Activated naive CD4-positive, alpha-beta T cell treated with anti-CD3 and anti-CD28 coated beads, Interleukin-2, amount 50 U/mL, for 24 hours (primary cell): Measurements from ENCODE around the gene CTNND2.

Experiments used
- H3K27ac Mint-ChIP-seq: one replicate; pipeline ENCODE4 v1.8.0; 2021; ENCODE audit warnings: mild to moderate bottlenecking, mixed read lengths
- H3K27me3 Mint-ChIP-seq: one replicate; pipeline ENCODE4 v1.8.0; 2021; ENCODE audit warnings: mixed read lengths
- H3K36me3 Mint-ChIP-seq: one replicate; pipeline ENCODE4 v1.8.0; 2021; ENCODE audit warnings: mixed read lengths
- H3K4me1 Mint-ChIP-seq: one replicate; pipeline ENCODE4 v1.8.0; 2021; ENCODE audit warnings: mixed read lengths
- H3K4me3 Mint-ChIP-seq: one replicate; pipeline ENCODE4 v1.8.0; 2021; ENCODE audit warnings: mild to moderate bottlenecking, mixed read lengths
- H3K9me3 Mint-ChIP-seq: one replicate; pipeline ENCODE4 v1.8.0; 2021; ENCODE audit warnings: mixed read lengths

Gene CTNND2

GRCh38 chr5:11815916-11816315 lies 88.3 kb downstream of the CTNND2 start:
- Mint-ChIP-seq H3K27me3 (no peaks in the 10 kb centered on the region), H3K9me3 (no peaks in the 10 kb centered on the region), H3K4me1 (no peaks in the 10 kb centered on the region), H3K27ac (no peak overlapping the region), H3K4me3 (no peak overlapping the region), H3K36me3 (no peaks in the 10 kb centered on the region)

DNA sequence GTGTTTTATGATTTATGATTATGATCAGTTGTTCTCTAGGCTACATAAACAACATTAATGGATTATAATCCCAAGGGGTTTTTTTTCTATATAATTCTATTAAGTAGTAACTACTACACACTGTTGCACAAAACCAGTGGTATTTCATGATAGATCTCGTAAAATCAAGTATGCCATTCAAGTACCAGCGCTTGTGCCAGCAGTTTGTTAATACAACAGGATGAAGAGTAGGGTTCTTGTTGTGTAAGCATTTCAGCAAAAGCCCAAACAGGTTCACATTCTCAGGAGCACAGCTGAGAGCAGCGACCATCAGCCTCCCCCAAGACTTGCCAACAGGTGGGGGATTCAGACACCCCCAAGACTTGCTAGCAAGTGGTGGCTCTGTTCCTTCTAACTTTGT lies 88.8 kb downstream of the CTNND2 start:
- Mint-ChIP-seq H3K4me1 (no peaks in the 10 kb centered on the region), H3K27me3 (no peaks in the 10 kb centered on the region), H3K27ac (no peak overlapping the region), H3K9me3 (no peaks in the 10 kb centered on the region), H3K4me3 (no peak overlapping the region), H3K36me3 (no peaks in the 10 kb centered on the region)

DNA sequence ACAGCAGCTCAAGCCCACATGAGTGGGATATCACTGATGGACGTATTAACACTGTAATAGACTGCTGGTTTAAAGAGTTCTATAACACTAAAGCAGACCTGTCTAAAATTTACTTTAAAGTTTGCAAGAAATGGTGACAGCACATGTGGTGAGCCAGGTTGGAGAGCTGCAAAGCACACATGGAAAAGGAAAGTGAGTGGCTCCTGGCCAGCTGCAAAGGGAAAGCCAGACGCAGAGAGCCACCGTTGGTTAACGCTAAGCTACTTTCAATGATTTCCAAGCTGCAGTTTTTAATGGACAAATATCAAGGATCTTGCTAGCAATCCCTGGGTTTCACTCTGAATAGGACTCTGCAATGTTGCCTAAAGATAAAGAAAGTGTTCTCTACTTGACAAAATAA lies 89.9 kb downstream of the CTNND2 start:
- H3K9me3 Mint-ChIP-seq: peaks cover 3% of the 10 kb centered on the region
- no peak overlapping the region for H3K27ac Mint-ChIP-seq
- H3K27me3 Mint-ChIP-seq: no peaks in the 10 kb centered on the region
- H3K4me3 Mint-ChIP-seq: no peak overlapping the region
- H3K4me1 Mint-ChIP-seq: no peaks in the 10 kb centered on the region
- H3K36me3 Mint-ChIP-seq: no peaks in the 10 kb centered on the region

- H3K9me3 Mint-ChIP-seq: peaks cover 4% of the 10 kb centered on the region
- H3K36me3 Mint-ChIP-seq: no peaks in the 10 kb centered on the region
- H3K4me1 Mint-ChIP-seq: no peaks in the 10 kb centered on the region
- H3K27me3 Mint-ChIP-seq: no peaks in the 10 kb centered on the region
- no peak overlapping the region for H3K27ac Mint-ChIP-seq
- H3K4me3 Mint-ChIP-seq: no peak overlapping the region
Observed at GRCh38 chr5:11809407-11809806, 94.8 kb downstream of the CTNND2 start.

GRCh38 chr5:11803436-11803835 lies 100.8 kb downstream of the CTNND2 start:
- H3K4me1 Mint-ChIP-seq: no peaks in the 10 kb centered on the region
- no peak overlapping the region for H3K27ac Mint-ChIP-seq
- H3K36me3 Mint-ChIP-seq: no peaks in the 10 kb centered on the region
- peaks cover 5% of the 10 kb centered on the region for H3K9me3 Mint-ChIP-seq
- H3K27me3 Mint-ChIP-seq: no peaks in the 10 kb centered on the region
- no peak overlapping the region for H3K4me3 Mint-ChIP-seq

GRCh38 chr5:11801061-11801460 lies 103.2 kb downstream of the CTNND2 start:
- no peak overlapping the region for H3K27ac Mint-ChIP-seq
- H3K27me3 Mint-ChIP-seq: no peaks in the 10 kb centered on the region
- H3K4me1 Mint-ChIP-seq: no peaks in the 10 kb centered on the region
- peaks cover 5% of the 10 kb centered on the region for H3K9me3 Mint-ChIP-seq
- H3K4me3 Mint-ChIP-seq: no peak overlapping the region
- no peaks in the 10 kb centered on the region for H3K36me3 Mint-ChIP-seq

DNA sequence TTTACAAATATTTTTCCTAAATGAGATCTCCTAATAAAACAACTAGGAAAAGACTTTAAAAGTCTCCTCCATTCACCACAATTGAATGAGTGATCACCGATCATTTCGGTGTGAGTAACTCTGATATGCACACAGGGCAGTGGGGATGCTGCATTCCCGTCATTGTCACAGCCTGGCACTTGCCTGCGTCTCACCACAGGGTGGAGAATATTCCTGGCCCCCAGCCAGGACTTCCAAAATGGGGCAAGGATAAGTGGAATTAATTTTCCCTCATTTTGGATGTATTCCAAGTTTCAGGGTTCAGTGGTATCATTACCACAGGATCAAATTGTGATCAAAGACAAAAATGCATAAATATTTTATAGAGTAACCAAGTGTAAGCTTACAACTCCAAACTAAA lies 107.1 kb downstream of the CTNND2 start:
- Mint-ChIP-seq H3K4me3 (no peak overlapping the region), H3K4me1 (no peaks in the 10 kb centered on the region), H3K27me3 (no peaks in the 10 kb centered on the region), H3K36me3 (no peaks in the 10 kb centered on the region), H3K9me3 (peaks cover 6% of the 10 kb centered on the region), H3K27ac (no peak overlapping the region)

DNA sequence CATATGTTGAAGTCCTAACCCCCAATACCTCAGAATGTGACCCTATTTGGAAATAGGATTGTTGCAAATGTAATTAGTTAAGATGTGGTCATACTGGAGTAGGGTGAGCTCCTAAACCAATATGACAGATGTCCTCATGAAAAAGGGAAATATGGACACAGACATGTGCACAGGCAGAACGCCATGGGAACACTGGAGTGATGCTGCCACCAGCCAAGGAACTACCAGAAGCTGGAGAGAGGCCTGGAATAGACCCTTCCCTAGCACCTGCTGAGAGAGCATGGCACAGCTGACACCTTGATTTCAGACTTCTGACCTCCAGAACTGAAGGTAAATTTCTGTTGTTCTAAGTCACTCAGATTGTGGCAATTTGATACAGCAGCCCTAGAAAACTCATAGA lies 110.8 kb downstream of the CTNND2 start:
- no peak overlapping the region for H3K4me3 Mint-ChIP-seq
- H3K27ac Mint-ChIP-seq: no peak overlapping the region
- H3K4me1 Mint-ChIP-seq: no peaks in the 10 kb centered on the region
- peaks cover 14% of the 10 kb centered on the region for H3K9me3 Mint-ChIP-seq
- no peaks in the 10 kb centered on the region for H3K27me3 Mint-ChIP-seq
- H3K36me3 Mint-ChIP-seq: no peaks in the 10 kb centered on the region

DNA sequence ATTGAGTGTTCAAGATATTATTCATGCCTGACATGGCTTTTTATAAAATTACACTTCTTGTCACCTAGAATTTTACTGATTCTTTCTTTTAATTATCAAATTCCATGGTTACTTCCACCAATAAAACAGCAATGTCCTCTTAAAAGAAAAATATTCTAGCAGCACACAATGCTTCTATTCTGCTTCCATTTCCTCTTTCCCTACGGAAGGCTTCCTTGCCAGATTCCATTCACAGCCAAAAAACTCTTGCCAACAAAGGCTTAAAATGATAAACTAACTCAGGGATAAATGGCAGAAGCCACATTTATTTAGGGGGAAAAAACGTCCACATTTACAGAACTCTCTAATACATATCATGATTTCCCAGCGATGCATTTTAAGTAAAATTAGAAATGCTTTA lies 111.6 kb downstream of the CTNND2 start:
- H3K27ac Mint-ChIP-seq: no peak overlapping the region
- no peaks in the 10 kb centered on the region for H3K27me3 Mint-ChIP-seq
- peaks cover 14% of the 10 kb centered on the region for H3K9me3 Mint-ChIP-seq
- H3K4me3 Mint-ChIP-seq: no peak overlapping the region
- no peaks in the 10 kb centered on the region for H3K36me3 Mint-ChIP-seq
- H3K4me1 Mint-ChIP-seq: no peaks in the 10 kb centered on the region

DNA sequence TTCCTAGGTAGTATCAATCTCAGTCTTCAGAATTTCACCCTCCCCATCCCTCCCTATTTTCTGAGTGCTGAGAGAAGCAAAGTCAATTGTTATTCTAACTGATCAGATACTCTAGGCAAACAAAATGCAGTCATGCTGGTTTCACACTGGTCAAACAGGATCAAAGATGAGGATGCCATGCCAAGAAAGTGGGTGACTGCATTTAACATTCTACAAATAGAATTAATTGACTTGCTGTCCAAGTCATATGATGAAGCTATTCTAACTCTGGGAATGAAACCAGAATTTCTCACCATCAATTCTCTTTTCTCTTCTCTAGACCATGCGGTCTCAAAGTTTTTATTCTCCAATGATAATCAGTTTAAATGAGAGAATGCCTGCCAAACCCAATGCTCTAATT lies 112.5 kb downstream of the CTNND2 start:
- H3K4me3 Mint-ChIP-seq: no peak overlapping the region
- no peaks in the 10 kb centered on the region for H3K36me3 Mint-ChIP-seq
- peaks cover 14% of the 10 kb centered on the region for H3K9me3 Mint-ChIP-seq
- H3K4me1 Mint-ChIP-seq: no peaks in the 10 kb centered on the region
- no peak overlapping the region for H3K27ac Mint-ChIP-seq
- H3K27me3 Mint-ChIP-seq: no peaks in the 10 kb centered on the region

DNA sequence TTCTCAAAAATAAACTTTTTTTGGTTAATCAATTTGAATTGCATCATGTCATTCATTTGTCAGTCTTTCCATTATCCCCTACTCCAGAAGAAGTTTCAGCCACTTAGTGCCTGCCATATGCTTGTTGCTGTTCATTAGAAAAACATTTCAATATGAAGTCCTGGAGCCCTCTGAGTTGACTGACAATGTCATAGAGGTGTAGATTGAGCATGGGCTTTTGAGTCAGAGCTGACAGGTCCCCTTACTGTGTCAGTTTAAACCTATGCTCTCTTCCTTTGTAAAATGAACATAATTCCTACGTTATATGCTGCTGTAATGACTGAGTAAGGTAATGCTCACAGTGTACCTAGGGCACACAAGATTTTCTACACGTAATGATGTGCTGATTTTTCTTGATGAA lies 114.0 kb downstream of the CTNND2 start:
- H3K36me3 Mint-ChIP-seq: no peaks in the 10 kb centered on the region
- peaks cover 14% of the 10 kb centered on the region for H3K9me3 Mint-ChIP-seq
- no peaks in the 10 kb centered on the region for H3K27me3 Mint-ChIP-seq
- no peaks in the 10 kb centered on the region for H3K4me1 Mint-ChIP-seq
- no peak overlapping the region for H3K4me3 Mint-ChIP-seq
- no peak overlapping the region for H3K27ac Mint-ChIP-seq

- no peaks in the 10 kb centered on the region for H3K36me3 Mint-ChIP-seq
- peaks cover 17% of the 10 kb centered on the region for H3K9me3 Mint-ChIP-seq
- H3K27me3 Mint-ChIP-seq: no peaks in the 10 kb centered on the region
- no peak overlapping the region for H3K27ac Mint-ChIP-seq
- no peak overlapping the region for H3K4me3 Mint-ChIP-seq
- no peaks in the 10 kb centered on the region for H3K4me1 Mint-ChIP-seq
Observed at GRCh38 chr5:11785771-11786352, 118.4 kb downstream of the CTNND2 start.

- Mint-ChIP-seq H3K36me3 (no peaks in the 10 kb centered on the region), H3K4me3 (no peak overlapping the region), H3K9me3 (peaks cover 13% of the 10 kb centered on the region), H3K4me1 (no peaks in the 10 kb centered on the region), H3K27me3 (no peaks in the 10 kb centered on the region), H3K27ac (no peak overlapping the region)
Observed at GRCh38 chr5:11780641-11781345, 123.5 kb downstream of the CTNND2 start.

GRCh38 chr5:11777096-11777495 lies 127.2 kb downstream of the CTNND2 start:
- H3K4me1 Mint-ChIP-seq: no peaks in the 10 kb centered on the region
- H3K36me3 Mint-ChIP-seq: no peaks in the 10 kb centered on the region
- H3K27ac Mint-ChIP-seq: no peak overlapping the region
- H3K9me3 Mint-ChIP-seq: no peaks in the 10 kb centered on the region
- no peak overlapping the region for H3K4me3 Mint-ChIP-seq
- H3K27me3 Mint-ChIP-seq: no peaks in the 10 kb centered on the region

- H3K9me3 Mint-ChIP-seq: no peaks in the 10 kb centered on the region
- no peak overlapping the region for H3K4me3 Mint-ChIP-seq
- no peak overlapping the region for H3K27ac Mint-ChIP-seq
- no peaks in the 10 kb centered on the region for H3K36me3 Mint-ChIP-seq
- no peaks in the 10 kb centered on the region for H3K4me1 Mint-ChIP-seq
- H3K27me3 Mint-ChIP-seq: no peaks in the 10 kb centered on the region
Observed at GRCh38 chr5:11770310-11770709, 133.9 kb downstream of the CTNND2 start.

DNA sequence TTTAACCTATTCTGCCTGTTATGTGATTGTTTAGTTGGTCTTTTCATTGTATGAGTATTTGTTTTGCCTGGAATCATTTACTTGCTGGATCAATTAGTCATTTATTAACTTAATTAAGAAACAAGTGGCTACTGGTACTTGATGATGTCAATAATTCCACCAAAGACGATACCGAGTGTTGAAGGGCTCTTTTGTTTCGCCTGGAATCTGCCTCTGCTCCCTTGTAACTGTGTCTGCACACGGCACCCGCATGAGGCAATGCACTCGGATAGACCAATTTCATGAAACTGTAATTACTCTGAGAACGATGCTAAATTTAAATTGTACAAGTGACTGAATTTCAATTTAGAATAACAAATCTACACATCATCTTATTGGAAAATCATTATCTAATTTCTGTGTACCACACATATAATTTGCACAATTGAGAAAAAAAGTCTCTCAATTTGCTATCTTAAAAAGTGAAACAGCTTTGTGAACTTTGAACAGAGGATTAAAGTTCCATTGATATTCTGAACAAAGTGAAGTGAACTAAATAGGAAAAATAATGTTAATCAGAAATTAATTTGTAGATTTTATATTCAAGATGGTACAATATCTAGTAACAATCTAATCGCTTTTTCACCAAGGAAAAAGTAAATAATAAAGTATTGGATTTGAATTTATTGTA lies 143.2 kb downstream of the CTNND2 start:
- H3K27ac Mint-ChIP-seq: no peak overlapping the region
- no peak overlapping the region for H3K4me3 Mint-ChIP-seq
- H3K36me3 Mint-ChIP-seq: no peaks in the 10 kb centered on the region
- peaks cover 19% of the 10 kb centered on the region for H3K9me3 Mint-ChIP-seq
- peaks cover 1% of the 10 kb centered on the region for H3K27me3 Mint-ChIP-seq
- H3K4me1 Mint-ChIP-seq: no peaks in the 10 kb centered on the region
